Activated CD4-positive, alpha-beta T cell treated with anti-CD3 and anti-CD28 coated beads for 48 hours (primary cell): ENCODE results near the gene HIVEP1.
"Not testable (repeated sequence)": the region's sequence is repeated elsewhere in the genome, so short reads cannot be mapped to it uniquely, and the experiment has no call there.

Experiments
- DNase-seq: peaks from one replicate; pipeline ENCODE4 v3.0.0-alpha.2; 2020

Gene HIVEP1

DNA sequence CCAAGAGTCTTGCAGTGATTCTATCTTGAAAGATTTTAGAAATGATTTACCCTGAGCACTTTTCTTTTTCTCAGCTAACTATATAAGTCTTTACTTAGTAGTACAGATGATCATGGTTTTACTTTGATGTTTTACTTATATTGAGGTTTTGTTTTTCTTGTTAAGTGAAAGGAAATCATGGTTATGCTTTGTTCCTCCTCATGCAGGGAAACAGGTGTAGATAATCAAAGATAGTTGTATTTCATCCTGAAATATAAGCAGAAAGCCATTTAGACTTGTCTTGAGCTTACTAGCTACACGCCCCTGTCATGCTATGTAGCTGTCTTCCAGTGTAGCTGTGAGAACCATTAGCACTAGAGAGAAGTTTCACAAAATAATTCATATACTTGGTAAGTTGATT lies 113.9 kb downstream of the HIVEP1 start:
- DNase-seq: no peak

DNA sequence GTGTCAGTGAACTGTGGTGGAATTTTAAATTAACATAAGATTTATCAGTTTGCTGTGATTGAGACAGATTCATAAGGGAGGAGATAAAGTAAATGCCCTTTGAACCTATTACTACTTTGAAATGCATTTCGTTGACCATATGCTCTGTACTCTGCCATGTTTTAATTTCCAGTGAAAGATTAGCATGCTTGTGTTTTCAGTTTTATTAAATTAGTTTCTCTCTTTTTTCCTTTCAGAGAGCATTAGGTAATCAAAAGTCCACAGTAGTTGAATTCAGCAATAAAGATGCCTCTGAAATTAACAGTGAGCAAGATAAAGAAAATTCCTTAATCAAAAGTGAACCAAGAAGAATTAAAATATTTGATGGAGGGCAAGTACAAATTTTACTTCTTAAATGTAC lies 117.4 kb downstream of the HIVEP1 start:
- no peak for DNase-seq

DNA sequence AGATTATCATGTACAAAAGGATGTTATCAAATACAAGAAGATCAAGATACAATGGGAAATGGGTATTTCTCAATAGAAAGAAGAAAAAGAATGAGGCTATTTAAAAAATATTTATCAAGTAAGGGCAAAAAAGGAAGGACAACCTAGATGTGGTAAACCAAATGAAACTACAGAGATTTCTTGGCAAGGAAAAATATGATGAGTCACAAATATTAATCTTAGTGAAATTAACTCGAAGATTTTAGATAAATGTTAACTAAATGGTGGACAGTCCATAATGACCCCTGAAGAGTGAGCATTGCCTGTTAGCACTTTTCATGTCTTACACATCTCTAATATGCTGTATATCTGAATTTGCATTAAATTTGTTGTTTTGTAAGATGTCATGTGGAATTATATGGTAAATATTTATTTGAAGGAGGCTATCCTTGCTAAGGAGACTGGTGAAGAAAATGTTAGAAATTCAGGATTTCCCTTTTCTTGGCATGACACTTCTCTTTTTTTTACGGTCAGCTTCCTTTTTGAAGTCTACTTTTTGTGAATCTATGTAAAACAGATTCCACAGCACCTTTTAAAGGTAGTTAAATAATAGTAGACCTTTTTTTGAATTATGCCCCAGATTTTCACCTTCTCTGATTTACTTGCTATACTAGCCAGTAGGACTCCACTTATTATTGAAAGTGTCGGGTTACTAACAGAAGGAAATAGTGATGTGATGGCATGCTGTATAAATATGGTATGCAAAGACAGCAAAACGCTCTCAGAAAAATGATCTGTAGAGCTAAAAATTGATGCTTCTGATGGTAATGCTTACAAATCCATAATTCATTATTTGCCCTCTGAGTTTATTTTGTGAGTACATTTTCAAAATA lies 120.5 kb downstream of the HIVEP1 start:
- DNase-seq: no peak

DNA sequence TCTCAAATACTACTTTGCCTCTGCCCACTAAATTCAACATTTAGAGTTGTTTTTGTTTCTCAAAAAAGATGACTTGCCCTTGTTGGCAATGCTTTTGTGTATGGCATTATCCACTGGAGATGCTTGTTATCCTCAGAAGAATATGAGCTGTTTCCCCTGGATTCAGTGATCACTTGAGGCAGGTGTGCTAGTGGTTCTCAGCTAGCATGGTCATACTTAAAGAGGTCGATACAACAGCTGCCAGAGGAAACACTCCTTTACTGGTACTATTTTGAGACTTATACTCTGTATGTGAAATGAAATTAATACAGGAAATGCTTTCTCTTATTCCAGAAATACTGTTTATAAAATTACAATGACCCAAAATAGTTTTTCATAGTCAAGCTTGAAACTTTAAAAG lies 122.5 kb downstream of the HIVEP1 start:
- DNase-seq: no peak

DNA sequence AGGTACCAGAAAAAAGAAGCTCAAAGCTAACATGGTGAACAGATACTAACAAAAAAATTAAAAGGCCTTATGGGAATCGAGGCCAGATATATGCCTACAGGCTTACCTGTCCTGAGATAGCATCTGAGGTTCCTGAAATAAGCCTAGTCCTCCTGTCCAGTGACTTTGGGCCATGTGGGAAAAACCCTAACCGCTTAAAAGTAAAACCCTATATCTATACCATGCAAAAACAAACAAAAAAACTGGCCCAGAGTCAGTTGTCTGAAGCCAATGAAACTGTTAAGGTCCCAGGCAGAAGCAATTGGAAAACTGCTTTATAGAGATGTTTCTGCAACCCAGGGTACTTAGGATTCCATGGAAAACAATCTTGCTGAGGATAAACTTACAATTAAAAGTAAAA lies 122.9 kb downstream of the HIVEP1 start:
- DNase-seq: no peak

DNA sequence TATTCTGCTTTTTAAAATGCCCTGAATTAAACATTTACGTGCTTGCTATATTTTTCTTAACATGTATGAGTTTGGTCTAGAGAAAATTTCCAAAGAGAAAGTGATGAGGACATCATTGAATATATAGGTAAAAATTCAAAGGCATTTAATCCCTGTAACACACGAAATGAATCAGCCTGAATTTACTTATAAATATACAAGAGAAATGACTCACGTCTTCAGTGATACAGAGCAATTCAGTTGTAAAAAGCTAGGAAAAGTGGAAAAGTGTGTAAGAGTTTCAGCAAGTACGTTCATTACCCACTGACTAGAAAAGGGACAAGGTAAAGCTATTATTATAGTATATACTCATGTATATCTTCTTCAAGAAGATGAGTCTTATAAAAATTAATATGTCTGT lies 124.8 kb downstream of the HIVEP1 start:
- no peak for DNase-seq

DNA sequence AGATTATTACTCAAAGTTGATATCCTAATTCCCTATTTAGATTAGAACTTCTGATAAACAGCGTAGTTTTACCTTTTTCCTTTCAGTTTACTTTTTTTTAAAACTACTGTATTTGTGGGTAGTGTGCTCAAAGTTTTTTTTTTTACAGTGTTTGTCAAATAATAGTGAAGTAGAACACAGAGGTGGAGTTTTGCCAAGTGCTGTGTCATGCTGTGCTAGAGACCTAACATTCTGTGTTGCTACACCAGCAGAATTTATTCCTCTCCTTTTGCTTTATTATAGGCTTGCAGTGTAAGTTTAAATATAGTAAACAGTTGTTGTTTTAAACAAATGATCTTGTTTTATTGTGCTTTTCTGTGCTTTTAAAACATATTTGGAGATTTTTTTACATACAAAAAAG lies 125.4 kb downstream of the HIVEP1 start:
- no peak for DNase-seq

DNA sequence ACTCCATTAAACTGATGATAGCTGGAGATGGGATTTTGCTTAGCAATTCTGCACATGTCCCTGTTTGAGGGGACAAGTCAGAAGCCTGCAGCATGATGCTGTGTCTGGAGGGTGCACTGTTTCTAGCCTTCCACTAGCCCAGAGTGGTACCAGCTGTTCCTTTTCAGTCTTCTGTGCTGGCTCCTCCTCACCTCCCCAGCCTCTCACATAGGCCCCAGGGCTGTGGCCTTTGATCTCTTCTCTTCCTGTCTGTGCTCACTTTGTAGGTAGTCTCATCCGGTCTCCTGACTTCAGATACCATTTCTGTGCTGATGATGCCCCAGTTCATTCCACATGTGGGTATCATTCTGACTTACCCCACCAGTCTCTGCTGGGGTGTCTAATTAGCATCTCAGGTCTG lies 126.3 kb downstream of the HIVEP1 start:
- peak; percentile 30 for DNase-seq

DNA sequence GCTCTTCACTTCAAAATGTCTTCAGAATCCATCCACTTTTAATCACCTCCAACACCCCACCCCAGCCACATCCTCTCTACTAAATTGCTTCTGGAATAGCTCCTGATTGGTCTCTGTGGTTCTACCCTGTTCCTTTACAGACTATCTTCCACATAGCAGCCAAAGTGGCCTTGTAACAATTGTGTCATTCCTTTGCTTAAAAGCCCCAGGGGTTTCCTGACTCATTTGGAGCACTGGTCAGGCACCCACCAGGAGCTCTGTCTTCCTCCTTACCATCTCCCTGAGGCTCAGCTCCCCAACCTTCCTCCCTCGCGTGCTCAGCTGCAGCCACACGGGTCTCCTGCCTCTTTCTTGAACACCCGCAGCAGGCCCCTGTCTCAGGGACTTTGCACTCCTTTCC lies 126.8 kb downstream of the HIVEP1 start:
- no peak for DNase-seq

DNA sequence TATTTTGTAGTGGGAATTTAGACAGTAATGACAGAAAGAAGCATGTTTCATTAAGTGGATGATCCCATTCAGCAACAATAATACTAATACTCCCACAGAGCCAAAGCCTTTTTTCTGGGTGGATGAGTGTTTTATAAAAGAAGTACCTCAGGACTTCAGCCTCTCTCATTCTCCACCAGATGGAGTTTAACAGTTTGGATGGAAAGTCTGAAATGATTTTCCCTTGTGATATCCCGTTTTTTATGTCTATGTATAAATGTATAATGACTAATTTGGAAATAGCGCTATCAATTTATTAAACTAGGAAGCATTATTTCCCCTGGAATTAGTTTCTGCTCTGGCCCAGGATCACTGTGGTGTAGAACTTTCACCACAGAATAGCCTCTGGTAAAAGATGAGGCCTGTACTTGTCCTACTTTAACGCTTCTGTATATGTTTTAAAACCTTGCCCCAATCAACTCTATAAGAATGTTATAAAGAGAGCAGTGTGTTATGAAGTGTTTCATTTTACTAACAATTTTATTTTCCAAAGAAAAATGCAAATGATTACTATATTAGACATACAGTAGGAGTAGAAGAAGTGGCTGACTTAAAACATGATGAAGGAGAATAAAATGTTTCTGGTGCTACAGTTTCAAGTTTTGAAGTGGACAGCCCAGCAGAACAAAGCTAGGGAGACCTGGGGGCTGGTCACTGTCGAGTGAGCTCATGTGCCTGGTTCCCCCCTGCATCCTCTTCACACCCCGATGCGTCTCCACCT lies 135.6 kb downstream of the HIVEP1 start:
- DNase-seq: no peak

DNA sequence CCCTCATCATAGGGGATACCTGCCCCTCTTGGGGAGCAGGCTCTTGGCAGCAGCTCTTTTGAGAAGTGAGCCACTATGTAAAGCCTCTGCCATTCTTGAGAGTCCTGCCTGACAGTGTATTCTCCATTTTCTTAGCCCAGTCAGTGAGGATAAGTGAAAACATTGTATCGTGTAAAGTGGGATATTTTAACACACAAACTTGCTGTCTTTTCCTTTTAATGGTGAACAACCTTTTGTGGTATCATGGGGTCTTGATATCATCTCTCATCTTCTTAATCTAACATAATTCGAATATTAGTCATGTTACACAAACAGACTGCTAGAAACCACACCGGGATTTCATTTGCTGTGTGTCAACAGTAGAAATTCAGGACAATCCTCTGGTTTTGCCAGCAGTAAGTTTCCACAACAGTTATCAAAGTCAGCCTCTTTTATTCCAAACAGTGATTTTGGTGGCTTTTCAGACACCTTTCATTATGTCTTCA lies 136.2 kb downstream of the HIVEP1 start:
- no peak for DNase-seq

DNA sequence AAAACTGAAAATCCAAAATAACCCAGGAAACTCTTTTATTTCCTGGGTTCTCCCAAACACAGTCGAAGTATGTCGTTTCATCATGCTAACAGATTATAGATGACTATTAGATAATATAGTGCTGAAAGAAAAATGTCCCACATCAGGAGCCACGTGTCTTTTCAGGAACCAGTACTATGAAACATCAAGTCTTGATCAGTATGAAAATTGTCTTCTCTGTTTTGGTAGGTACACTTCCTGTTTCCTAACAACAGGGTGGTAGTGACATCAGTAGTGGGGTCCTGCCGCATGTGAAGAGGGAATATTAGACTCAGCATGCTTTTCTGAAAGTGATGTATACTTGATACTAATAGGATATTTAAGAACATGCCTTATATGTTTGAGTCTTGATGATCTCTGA lies 136.7 kb downstream of the HIVEP1 start:
- no peak for DNase-seq

DNA sequence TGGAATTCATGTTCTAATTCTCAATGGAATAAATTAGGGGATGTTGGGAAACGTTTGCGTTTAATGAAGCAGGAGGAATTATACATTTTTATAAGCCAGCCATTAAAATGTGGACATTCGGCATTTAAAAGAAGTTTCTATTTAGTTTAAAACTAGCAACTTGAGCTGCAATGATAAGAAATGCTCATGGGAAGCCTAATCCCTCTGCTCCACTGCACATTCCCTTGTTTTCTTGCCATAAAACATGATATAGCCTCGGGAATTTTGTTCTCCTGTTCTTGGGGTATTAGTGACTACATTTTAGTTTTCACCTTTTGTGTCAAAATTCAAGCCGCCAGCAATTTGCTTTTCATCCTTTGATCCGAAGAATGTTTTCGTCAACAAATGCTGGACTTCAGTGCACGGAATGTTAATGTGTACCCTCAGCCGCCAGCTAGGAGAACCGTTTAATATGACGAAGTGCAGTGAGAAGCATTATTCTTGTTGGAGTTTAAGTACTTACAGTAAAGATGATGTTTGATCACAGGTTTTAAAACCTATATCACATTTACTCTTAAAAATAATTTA lies 137.9 kb downstream of the HIVEP1 start:
- no peak for DNase-seq

DNA sequence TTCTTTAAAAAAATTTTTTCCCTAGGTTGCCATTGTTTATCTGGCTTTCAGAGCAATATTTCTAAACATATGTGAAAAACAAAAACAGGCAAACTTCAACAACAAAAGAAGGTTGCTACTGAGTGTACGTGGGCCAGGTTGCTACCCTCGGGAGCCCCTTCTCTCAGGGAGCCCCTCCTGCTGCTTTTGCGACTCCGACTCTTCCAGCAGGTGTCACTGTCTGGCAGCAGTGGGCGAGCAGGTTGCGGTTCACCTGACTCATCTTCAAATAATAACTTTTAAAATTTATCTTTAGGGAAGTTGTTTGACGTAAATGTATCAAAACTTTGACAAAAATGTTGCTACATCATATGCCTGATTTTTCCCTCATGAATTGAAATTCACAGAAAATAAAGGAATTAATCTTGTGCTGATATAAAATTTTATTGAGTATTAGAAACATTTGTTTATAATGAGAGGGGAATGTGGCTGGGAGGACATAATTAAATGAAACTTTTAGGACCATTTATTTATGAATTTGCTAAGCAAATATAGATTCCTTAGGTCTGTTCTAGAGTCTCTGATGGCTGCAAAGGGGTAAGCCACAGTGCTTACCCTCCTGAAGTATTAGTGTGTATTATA lies 138.8 kb downstream of the HIVEP1 start:
- peak; percentile 56 for DNase-seq

DNA sequence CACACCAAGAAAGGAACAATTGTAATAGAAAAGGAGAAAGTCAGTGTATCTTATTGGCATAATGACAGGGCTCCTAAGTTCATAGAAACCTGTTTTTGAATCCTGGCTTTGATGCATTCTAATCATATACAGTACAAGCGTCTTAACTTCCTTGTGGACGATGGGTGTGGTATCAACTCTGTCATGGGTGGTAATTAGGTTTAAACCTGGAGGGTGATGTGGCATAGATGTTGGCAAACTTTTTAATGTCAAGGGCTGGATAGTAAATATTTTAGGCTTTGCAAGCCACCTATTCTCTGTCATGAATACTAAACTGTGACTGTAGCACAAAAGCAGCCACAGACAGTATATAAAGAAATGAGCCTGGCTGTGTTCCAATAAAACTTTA lies 139.3 kb downstream of the HIVEP1 start:
- no peak for DNase-seq

DNA sequence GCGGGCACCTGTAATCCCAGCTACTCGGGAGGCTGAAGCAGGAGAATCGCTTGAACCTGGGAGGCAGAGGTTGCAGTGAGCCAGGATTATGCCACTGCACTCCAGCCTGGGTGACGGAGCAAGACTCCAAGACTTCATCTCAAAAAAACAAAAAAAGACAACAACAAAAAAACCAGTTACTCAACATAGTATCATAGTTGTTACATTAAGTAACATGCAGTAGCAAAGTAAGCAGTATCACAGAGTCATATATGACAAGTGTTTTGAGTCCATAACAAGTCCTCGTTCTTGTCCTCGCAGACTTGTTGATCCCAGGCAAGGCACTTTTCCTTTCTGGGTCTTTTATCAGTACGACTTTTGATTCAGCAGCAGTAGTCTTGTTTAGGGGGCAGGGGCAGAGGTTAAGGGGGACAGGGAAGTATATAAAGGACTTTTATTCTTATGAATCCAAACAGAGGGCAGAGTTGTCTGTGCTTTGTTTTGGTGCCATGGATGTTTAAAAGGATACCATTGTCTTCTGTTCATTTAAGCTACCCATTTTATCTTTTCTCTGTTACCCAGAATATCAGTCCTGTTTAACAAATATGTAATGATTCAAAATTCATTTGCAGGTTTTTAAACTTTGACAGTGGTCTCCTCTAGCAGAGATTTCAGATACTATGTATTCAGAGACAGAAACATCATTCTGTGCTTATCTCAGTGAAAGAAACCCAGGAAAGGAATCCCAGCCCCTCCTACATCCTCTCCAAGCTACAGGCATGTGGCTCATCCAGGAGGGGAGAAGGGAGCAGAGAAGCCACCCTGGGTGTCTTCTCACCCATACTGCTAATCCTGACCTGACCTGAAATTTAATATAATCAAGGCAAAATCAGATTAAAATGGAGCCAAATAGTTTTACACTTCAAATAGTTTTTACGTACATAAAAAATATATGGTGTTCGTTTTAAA lies 140.2 kb downstream of the HIVEP1 start:
- DNase-seq: no peak

DNA sequence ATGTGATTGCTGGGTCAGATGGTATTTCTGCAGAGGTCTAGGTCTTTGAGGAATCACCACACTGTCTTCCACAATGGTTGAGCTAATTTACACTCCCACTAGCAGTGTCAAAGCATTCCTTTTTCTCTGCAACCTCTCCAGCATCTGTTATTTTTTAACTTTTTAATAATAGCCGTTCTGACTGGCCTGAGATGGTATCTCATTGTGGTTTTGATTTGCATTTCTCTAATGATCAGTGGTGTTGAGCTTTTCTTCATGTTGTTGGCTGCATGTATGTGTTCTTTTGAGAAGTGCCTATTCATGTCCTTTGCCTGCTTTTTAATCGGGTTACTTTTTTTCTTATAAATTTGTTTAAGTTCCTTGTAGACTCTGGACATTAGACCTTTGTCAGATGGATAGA lies 143.7 kb downstream of the HIVEP1 start:
- not testable (repeated sequence) for DNase-seq

DNA sequence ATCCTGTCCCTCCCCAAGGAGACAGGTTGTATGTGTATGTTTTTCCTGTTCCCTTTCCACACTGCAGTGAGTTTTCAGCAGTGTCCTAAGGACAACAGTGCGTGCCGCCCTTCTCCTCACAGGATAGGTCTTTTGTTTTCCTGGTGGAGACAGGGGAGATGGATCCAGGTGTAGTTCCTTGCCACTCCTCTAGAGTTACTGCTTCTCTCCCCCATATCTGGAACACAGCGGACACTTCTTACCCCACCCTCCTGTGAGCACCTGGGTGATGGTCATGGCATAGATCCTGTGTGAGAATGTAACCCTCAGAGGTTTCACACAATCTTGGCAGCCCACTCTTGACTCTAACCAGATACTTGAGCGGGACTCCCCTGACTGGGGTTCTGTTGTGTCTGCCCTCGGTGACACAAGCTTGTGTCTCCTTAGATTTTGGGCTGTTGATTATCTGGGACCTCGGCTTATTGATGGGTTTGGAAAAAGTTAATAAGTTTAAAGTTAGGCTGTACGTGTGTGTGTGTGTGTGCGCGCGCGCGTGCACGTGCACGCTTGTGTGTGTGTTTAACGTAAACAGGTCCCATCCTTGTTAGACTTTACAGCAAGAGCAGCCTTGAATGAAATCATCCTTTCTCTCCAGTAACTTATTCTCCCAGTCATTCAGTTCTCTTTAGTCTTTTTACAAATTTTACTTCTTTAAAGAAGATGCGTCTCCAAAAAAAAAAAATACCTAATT lies 146.7 kb downstream of the HIVEP1 start:
- DNase-seq: no peak

DNA sequence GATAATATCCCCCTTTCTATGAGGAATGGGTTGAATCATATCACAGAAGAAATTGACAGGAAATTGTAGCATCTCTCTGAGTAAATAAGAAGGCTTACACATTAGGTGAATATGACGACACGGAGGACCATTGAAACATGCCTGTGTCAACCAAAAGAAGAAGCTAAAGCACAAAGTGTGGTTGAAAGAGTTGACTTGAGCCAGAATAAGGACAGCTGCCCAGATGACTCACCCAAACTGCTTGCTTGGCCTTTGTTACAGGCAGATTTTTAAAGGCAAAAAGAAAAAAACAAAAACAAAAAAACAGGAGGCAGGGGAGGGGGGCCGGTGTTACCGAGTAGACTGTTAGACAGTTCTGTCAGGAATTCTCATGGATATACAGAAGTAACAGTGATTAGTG lies 148.2 kb downstream of the HIVEP1 start:
- DNase-seq: no peak

DNA sequence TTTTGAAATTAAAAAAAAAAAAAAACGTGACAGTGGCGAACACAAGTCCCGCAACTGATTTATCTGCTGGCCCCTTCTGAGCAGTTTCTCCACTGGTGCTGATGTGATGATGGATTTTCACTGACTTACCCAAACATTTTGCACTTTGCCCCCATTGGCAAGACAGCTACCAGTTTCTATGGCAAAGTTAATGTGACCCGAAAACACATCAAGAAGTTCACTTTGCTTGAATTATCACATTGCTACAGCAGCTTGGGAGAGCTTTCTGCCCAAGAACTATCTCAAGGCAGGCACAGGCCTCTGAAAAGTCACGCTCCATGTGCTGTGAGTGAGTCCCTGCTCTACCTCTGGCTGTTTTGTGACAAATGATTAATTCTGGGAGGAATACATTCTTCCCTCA lies 150.1 kb downstream of the HIVEP1 start:
- DNase-seq: no peak

DNA sequence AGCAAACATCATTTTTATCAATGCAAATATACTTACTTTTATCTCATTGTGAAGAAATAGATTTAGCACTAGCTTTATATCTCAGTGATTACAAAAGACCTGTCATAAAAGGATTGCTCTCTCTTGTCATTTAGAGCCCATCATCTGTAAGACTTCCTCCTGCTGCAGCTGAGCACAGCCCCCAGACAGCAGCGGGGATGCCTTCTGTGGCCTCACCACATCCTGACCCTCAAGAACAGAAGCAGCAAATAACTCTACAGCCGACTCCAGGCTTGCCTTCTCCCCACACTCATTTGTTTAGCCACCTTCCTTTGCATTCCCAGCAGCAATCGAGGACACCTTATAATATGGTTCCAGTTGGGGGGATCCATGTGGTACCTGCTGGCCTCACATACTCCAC lies 151.0 kb downstream of the HIVEP1 start:
- DNase-seq: no peak
